Measurements from ENCODE around the gene LGMN.

Gene LGMN

GRCh38 chr14:92677087-92677668 lies 71.2 kb downstream of the LGMN start:
- no peaks in the 10 kb centered on the region for H4K20me1 ChIP-seq (ENCODE audit: insufficient read depth, low read length, poor library complexity, severe bottlenecking)
- H3K36me3 ChIP-seq (ENCODE audit: insufficient read depth, low read length), result peaks cover 52% of the 10 kb centered on the region; the same call in 1 of the 2 replicates
- TF ChIP-seq CTCF (conservative IDR thresholded peaks at IDR 0.05; ENCODE audit: low read length), result no peak
- TF ChIP-seq EZH2phosphoT487 (IDR thresholded peaks at IDR 0.05; ENCODE audit: borderline replicate concordance), result no peak
- H3F3A ChIP-seq (ENCODE audit: low read depth), result no peaks in the 10 kb centered on the region
- H3K9ac ChIP-seq (ENCODE audit: low read depth, low read length, poor library complexity, severe bottlenecking), result no peak overlapping the region
- no peak overlapping the region for H2AFZ ChIP-seq (ENCODE audit: low read length)
- H3K27me3 ChIP-seq (ENCODE audit: insufficient read depth, low read length, poor library complexity, severe bottlenecking), result no peaks in the 10 kb centered on the region
- no peak overlapping the region for H3K4me3 ChIP-seq (ENCODE audit: low read length, poor library complexity, severe bottlenecking)
- no peaks in the 10 kb centered on the region for H3K9me2 ChIP-seq (replicated peaks; ENCODE audit: low read depth, low read length)
- H3K9me3 ChIP-seq (ENCODE audit: insufficient read depth, low read depth, low read length), result no peaks in the 10 kb centered on the region
- no peak overlapping the region for H3K4me2 ChIP-seq (ENCODE audit: low read depth, low read length, poor library complexity, severe bottlenecking)
- H3K79me2 ChIP-seq (ENCODE audit: insufficient read depth, low read length), result no peaks in the 10 kb centered on the region
- peaks cover 12% of the 10 kb centered on the region for H3K4me1 ChIP-seq (ENCODE audit: insufficient read depth, low read length, poor library complexity, severe bottlenecking)

- Histone ChIP-seq H3K79me2 (ENCODE audit: insufficient read depth, low read length) (no peaks in the 10 kb centered on the region), H3K36me3 (ENCODE audit: insufficient read depth, low read length) (peaks cover 48% of the 10 kb centered on the region; the same call in 1 of the 2 replicates), H3K4me3 (ENCODE audit: low read length, poor library complexity, severe bottlenecking) (no peak overlapping the region), H3K4me1 (ENCODE audit: insufficient read depth, low read length, poor library complexity, severe bottlenecking) (peaks cover 12% of the 10 kb centered on the region), H3K9me3 (ENCODE audit: insufficient read depth, low read depth, low read length) (no peaks in the 10 kb centered on the region), H3K9me2 (replicated peaks; ENCODE audit: low read depth, low read length) (no peaks in the 10 kb centered on the region), H4K20me1 (ENCODE audit: insufficient read depth, low read length, poor library complexity, severe bottlenecking) (no peaks in the 10 kb centered on the region), H3K9ac (ENCODE audit: low read depth, low read length, poor library complexity, severe bottlenecking) (no peak overlapping the region), H3K4me2 (ENCODE audit: low read depth, low read length, poor library complexity, severe bottlenecking) (no peak overlapping the region), H3K27me3 (ENCODE audit: insufficient read depth, low read length, poor library complexity, severe bottlenecking) (no peaks in the 10 kb centered on the region), H3F3A (ENCODE audit: low read depth) (no peaks in the 10 kb centered on the region), H2AFZ (ENCODE audit: low read length) (no peak overlapping the region)
- no peak for TF ChIP-seq CTCF (conservative IDR thresholded peaks at IDR 0.05; ENCODE audit: low read length)
- no peak for TF ChIP-seq EZH2phosphoT487 (IDR thresholded peaks at IDR 0.05; ENCODE audit: borderline replicate concordance)
Observed at GRCh38 chr14:92676403-92677086, 71.9 kb downstream of the LGMN start.

GRCh38 chr14:92675976-92676375 lies 72.5 kb downstream of the LGMN start:
- H4K20me1 ChIP-seq (ENCODE audit: insufficient read depth, low read length, poor library complexity, severe bottlenecking), result no peaks in the 10 kb centered on the region

More at GRCh38 chr14:92675976-92676375, 72.5 kb downstream of the LGMN start:
- Histone ChIP-seq H3K4me1 (ENCODE audit: insufficient read depth, low read length, poor library complexity, severe bottlenecking) (peaks cover 12% of the 10 kb centered on the region), H3K27me3 (ENCODE audit: insufficient read depth, low read length, poor library complexity, severe bottlenecking) (no peaks in the 10 kb centered on the region), H3F3A (ENCODE audit: low read depth) (no peaks in the 10 kb centered on the region), H2AFZ (ENCODE audit: low read length) (no peak overlapping the region), H3K79me2 (ENCODE audit: insufficient read depth, low read length) (no peaks in the 10 kb centered on the region), H3K9me2 (replicated peaks; ENCODE audit: low read depth, low read length) (no peaks in the 10 kb centered on the region), H3K9me3 (ENCODE audit: insufficient read depth, low read depth, low read length) (no peaks in the 10 kb centered on the region), H3K36me3 (ENCODE audit: insufficient read depth, low read length) (peaks cover 45% of the 10 kb centered on the region; the same call in 1 of the 2 replicates), H3K4me3 (ENCODE audit: low read length, poor library complexity, severe bottlenecking) (no peak overlapping the region), H3K9ac (ENCODE audit: low read depth, low read length, poor library complexity, severe bottlenecking) (no peak overlapping the region), H3K4me2 (ENCODE audit: low read depth, low read length, poor library complexity, severe bottlenecking) (no peak overlapping the region)
- no peak for TF ChIP-seq EZH2phosphoT487 (IDR thresholded peaks at IDR 0.05; ENCODE audit: borderline replicate concordance)
- TF ChIP-seq CTCF (conservative IDR thresholded peaks at IDR 0.05; ENCODE audit: low read length), result no peak
